ENCODE measurements around the gene CGRRF1. TPM values are rescaled to one million over a fixed set of nuclear protein-coding genes. Genes with fewer than 3 reads are reported as not detected.
A peak's percentile ranks its signal among the peaks of the same experiment; 100 is the strongest.

Gene CGRRF1
- total RNA-seq, 1 experiment from 2014 or later, result 19.1 TPM

GRCh38 chr14:54567639-54568561 lies 58.2 kb downstream of the CGRRF1 start:
- peaks cover 21% of the 10 kb centered on the region for H3K23me2 ChIP-seq (ENCODE audit: insufficient read length, low read depth, low read length, poor library complexity, severe bottlenecking)
- no peak overlapping the region for H2AFZ ChIP-seq (ENCODE audit: low read length)
- DNase-seq, result peak; percentile 71
- H3K9me3 ChIP-seq (ENCODE audit: control insufficient read depth, low read depth, low read length), result no peaks in the 10 kb centered on the region
- H3K79me2 ChIP-seq (ENCODE audit: insufficient read depth, low read length), result peaks cover 2% of the 10 kb centered on the region; the same call in 1 of the 2 replicates
- no peak overlapping the region for H2BK12ac ChIP-seq (ENCODE audit: insufficient read length, low read depth, low read length)
- H3K23ac ChIP-seq (ENCODE audit: insufficient read length, low read depth, low read length), result no peak overlapping the region
- peaks cover 0 to 4% of the 10 kb centered on the region in 2 experiments; a peak in 2 of 5 replicates for H3K9me3 Mint-ChIP-seq
- TF ChIP-seq CTCF (conservative IDR thresholded peaks at IDR 0.05), result no peak
- H3K18ac ChIP-seq (ENCODE audit: insufficient read length, low read depth, low read length), result no peak overlapping the region
- no peaks in the 10 kb centered on the region; the same call in 1 of the 2 replicates for H3K4me1 ChIP-seq (ENCODE audit: insufficient read depth, low read length)
- no peaks in the 10 kb centered on the region for H3K79me1 ChIP-seq (ENCODE audit: insufficient read depth, low read depth, low read length, poor library complexity, severe bottlenecking)
- no peak overlapping the region for H3K56ac ChIP-seq (ENCODE audit: insufficient read length, low read depth, low read length)
- no CpG with 5 or more reads among the region's 70 CpGs for WGBS (ENCODE audit: extremely low coverage, insufficient read length, low lambda C conversion rate)
- no peak overlapping the region for H3T11ph ChIP-seq (ENCODE audit: low read length)
- H4K20me1 ChIP-seq (ENCODE audit: control insufficient read depth, insufficient read depth, insufficient read length), result no peaks in the 10 kb centered on the region
- H2BK5ac ChIP-seq (ENCODE audit: insufficient read length, low read length), result no peak overlapping the region
- H3K27me3 Mint-ChIP-seq (ENCODE audit: low read depth), result peaks cover 31% of the 10 kb centered on the region
- H3K4me1 Mint-ChIP-seq, result peaks cover 17 to 19% of the 10 kb centered on the region in 2 experiments
- no peak overlapping the region for H2BK15ac ChIP-seq (ENCODE audit: low read depth, low read length)
- peak overlapping the region; percentile 82 to 96 for H3K4me3 Mint-ChIP-seq
- no peak overlapping the region for H2AK5ac ChIP-seq (ENCODE audit: insufficient read length, low read length)
- H3K4me2 ChIP-seq (ENCODE audit: insufficient read depth, insufficient read length, low read length), result peak overlapping the region; percentile 99
- no peak overlapping the region for H4K5ac ChIP-seq (ENCODE audit: insufficient read length, low read depth, low read length)
- H4K91ac ChIP-seq (ENCODE audit: insufficient read length, low read depth, low read length), result no peak overlapping the region
- no peak overlapping the region for H2BK120ac ChIP-seq (ENCODE audit: low read depth, low read length, poor library complexity, severe bottlenecking)
- H3K14ac ChIP-seq (ENCODE audit: insufficient read depth, low read length), result peak overlapping the region; percentile 42; the same call in 1 of the 2 replicates
- H3K36me3 Mint-ChIP-seq (ENCODE audit: insufficient read depth in 1 of 3, low read depth in 3 of 3), result no peaks in the 10 kb centered on the region; a peak in 2 of 7 replicates
- no peak overlapping the region for H4K8ac ChIP-seq (replicated peaks; ENCODE audit: insufficient read length, low read depth, low read length)
- no peak overlapping the region for H3K27ac ChIP-seq (ENCODE audit: insufficient read length, low read depth, low read length)
- H3K27me3 ChIP-seq (ENCODE audit: insufficient read depth, low read length), result no peaks in the 10 kb centered on the region; the same call in 1 of the 2 replicates
- peak overlapping the region; percentile 56 for H3K9ac ChIP-seq (ENCODE audit: extremely low read depth, insufficient read length, low read length)
- no peak overlapping the region for H3K4ac ChIP-seq (ENCODE audit: low read depth, low read length)
- no peak overlapping the region for H2BK20ac ChIP-seq (ENCODE audit: low read depth, low read length, poor library complexity, severe bottlenecking)
- peak overlapping the region in 1 of 3 experiments; percentile 92; a peak in 3 of 7 replicates for H3K27ac Mint-ChIP-seq

Measured in H9 (cell line).